ENCODE results near the gene RNF223. TPM values are rescaled to one million over a fixed set of nuclear protein-coding genes. Genes with fewer than 3 reads are reported as not detected.

The RNF223 gene
- total and polyA plus RNA-seq, 2 of the 8 experiments (the other 6 are each of a cell fraction or from before 2014, with no cell fraction given), result not detected

DNA sequence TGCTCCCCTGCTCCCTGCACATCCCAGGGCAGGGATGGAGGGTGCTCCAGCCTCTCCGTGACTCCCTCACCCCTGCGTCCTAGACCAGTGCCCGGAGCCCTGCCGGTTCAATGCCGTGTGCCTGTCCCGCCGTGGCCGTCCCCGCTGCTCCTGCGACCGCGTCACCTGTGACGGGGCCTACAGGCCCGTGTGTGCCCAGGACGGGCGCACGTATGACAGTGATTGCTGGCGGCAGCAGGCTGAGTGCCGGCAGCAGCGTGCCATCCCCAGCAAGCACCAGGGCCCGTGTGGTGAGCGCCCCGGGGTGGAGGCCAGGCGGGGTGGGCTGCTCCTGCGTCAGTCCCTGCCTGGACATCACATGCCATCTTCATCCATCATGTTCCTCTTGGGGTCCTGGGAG, 32.2 kb downstream of the RNF223 start:
- peaks cover 0 to 10% (median 2%) of the 10 kb centered on the region in 4 experiments; a peak in 4 of 7 replicates for H3K4me1 ChIP-seq (replicated peaks in 1 of 4; ENCODE audit: control insufficient read depth in 3 of 4, insufficient read depth in 4 of 4, low read length in 3 of 4)
- no peak overlapping the region for H2AFZ ChIP-seq (ENCODE audit: low read length)
- CTCF ChIA-PET (ENCODE audit: partially characterized antibody), result interaction anchor here (1.5 to 5.8 kb wide), 2 partner anchors 18 to 27 kb away, joined by 7 to 70 read pairs; no protein-coding TSS in a partner anchor
- H3K79me1 ChIP-seq (ENCODE audit: low read depth, low read length), result peaks cover 7% of the 10 kb centered on the region; the same call in 1 of the 2 replicates
- no peak overlapping the region for H2BK20ac ChIP-seq (ENCODE audit: low read length)
- no peak overlapping the region for H2BK12ac ChIP-seq (ENCODE audit: low read depth, low read length)
- no peak overlapping the region for H3K27ac ChIP-seq (ENCODE audit: low read depth, low read length)
- no peak overlapping the region for H4K5ac ChIP-seq (ENCODE audit: insufficient read length, low read depth, low read length)
- H4K20me1 ChIP-seq (replicated peaks in 1 of 2; ENCODE audit: control insufficient read depth in 1 of 2, insufficient read depth in 2 of 2, low read length in 2 of 2), result peaks cover 35 to 54% of the 10 kb centered on the region in 2 experiments
- H3K79me2 ChIP-seq (ENCODE audit: control insufficient read depth in 1 of 2, insufficient read depth in 2 of 2, low read length in 2 of 2), result no peaks in the 10 kb centered on the region
- no peak overlapping the region for H2BK5ac ChIP-seq (ENCODE audit: low read depth, low read length)
- H3K9me3 ChIP-seq (ENCODE audit: insufficient read depth in 2 of 2, low read depth in 1 of 2, low read length in 1 of 2), result no peaks in the 10 kb centered on the region
- no peak overlapping the region for H3K56ac ChIP-seq (replicated peaks; ENCODE audit: insufficient read length, low read depth, low read length)
- no peak overlapping the region for H3K4me2 ChIP-seq (ENCODE audit: insufficient read depth in 1 of 2, low read depth in 2 of 2, low read length in 2 of 2)
- POLR2A ChIA-PET (ENCODE audit: partially characterized antibody), result interaction anchor here (1.1 to 5.8 kb wide), 4 partner anchors 10 to 59 kb away, joined by 3 to 70 read pairs (median 14); no protein-coding TSS in a partner anchor
- H3K4ac ChIP-seq (replicated peaks; ENCODE audit: insufficient read length, low read depth, low read length), result no peak overlapping the region
- no peak overlapping the region for H2BK120ac ChIP-seq (replicated peaks; ENCODE audit: low read depth, low read length)
- H3K27me3 ChIP-seq (replicated peaks in 1 of 4; ENCODE audit: control insufficient read depth in 3 of 4, extremely low read depth in 1 of 4, insufficient read depth in 3 of 4, low read length in 3 of 4), result peaks cover 0 to 26% (median 16%) of the 10 kb centered on the region in 4 experiments; a peak in 5 of 7 replicates
- H3K4me3 ChIP-seq (ENCODE audit: extremely low read depth in 1 of 4, insufficient read depth in 2 of 4, low read depth in 3 of 4, low read length in 4 of 4), result no peak overlapping the region
- peak overlapping the region; percentile 79; the same call in 1 of the 2 replicates for H4K8ac ChIP-seq (ENCODE audit: extremely low read depth, insufficient read depth, low read length)
- no peak overlapping the region for H2BK15ac ChIP-seq (ENCODE audit: low read length)
- H3K23ac ChIP-seq (ENCODE audit: insufficient read length), result no peak overlapping the region
- H2AK5ac ChIP-seq (ENCODE audit: low read depth, low read length), result no peak overlapping the region
- TF ChIP-seq SP4 (IDR thresholded peaks at IDR 0.05; ENCODE audit: low read length), result no peak
- FAIRE-seq (no peak), DNase-seq (ENCODE audit: low read depth in 1 of 2, low spot score in 2 of 2) (no peak)
- peaks cover 2 to 42% (median 14%) of the 10 kb centered on the region in 4 experiments; a peak in 6 of 8 replicates for H3K36me3 ChIP-seq (ENCODE audit: control insufficient read depth in 2 of 4, insufficient read depth in 4 of 4, low read length in 3 of 4)
- peaks cover 8% of the 10 kb centered on the region; the same call in 1 of the 2 replicates for H3K23me2 ChIP-seq (ENCODE audit: low read depth, low read length)
- H4K91ac ChIP-seq (replicated peaks; ENCODE audit: insufficient read length, low read length), result no peak overlapping the region
- 93% methylated on average over 25 of the region's 25 CpGs; no CpG with 5 or more reads in 1 of the 2 experiments for WGBS, 2 experiments (ENCODE audit: extremely low coverage in 1 of 2, insufficient coverage in 1 of 2, insufficient read length in 1 of 2, insufficient replicate concordance in 2 of 2, low coverage in 1 of 2, low lambda C conversion rate in 2 of 2, missing lambda C conversion rate in 1 of 2)
- H3K18ac ChIP-seq (ENCODE audit: extremely low read depth, low read length), result no peak overlapping the region
- H3K9ac ChIP-seq (replicated peaks in 1 of 4; ENCODE audit: extremely low read depth in 1 of 4, low read depth in 3 of 4, low read length in 3 of 4), result no peak overlapping the region
- H3K14ac ChIP-seq (ENCODE audit: insufficient read length), result no peak overlapping the region

Measured in H1 (cell line).